ENCODE results near the gene POU2AF2.

POU2AF2 gene

GRCh38 chr11:111245425-111245824 is at the start of gene POU2AF2:
Gene POU2AF2, plus strand, starts transcription at chr11:111245725. Its CDS starts 129 bp downstream, at chr11:111245854.
- TF ChIP-seq USF1 (IDR thresholded peaks at IDR 0.05) (no peak), EP300 (IDR thresholded peaks at IDR 0.05; ENCODE audit: borderline replicate concordance) (no peak), EGR1 (IDR thresholded peaks at IDR 0.05) (no peak), YY1 (IDR thresholded peaks at IDR 0.05; ENCODE audit: low read depth) (no peak), RAD21 (IDR thresholded peaks at IDR 0.05; ENCODE audit: low read depth) (no peak), NFIC (IDR thresholded peaks at IDR 0.05) (no peak)

DNA sequence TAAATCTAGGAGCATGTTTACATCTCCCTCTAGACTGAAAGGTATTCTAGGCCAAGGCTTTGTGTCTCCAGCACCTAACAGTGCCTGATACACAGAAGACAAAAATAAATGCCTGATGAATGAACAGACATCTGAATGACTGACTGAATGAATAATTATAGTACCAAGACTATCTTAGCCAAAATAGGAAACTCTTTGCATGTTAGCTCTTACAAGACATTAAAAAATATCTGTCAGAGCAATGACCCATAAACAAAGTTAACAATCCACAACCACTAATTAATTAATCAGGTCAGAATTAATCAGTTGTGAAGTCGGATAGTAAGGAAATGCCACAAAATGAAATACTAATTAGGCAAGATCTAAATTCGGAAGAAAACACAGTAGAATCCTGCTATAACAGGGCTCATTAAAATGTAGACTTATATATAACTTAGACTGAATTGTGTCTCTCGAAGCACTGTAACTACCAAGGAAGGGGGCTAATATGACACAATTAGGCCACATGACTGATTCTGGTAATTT is 45.5 kb upstream of the POU2AF2 start:
- TF ChIP-seq TAF1 (IDR thresholded peaks at IDR 0.05; ENCODE audit: low read depth) = no peak
- no peak for TF ChIP-seq FOXM1 (IDR thresholded peaks at IDR 0.05; ENCODE audit: borderline replicate concordance, low read depth)
- no peak for TF ChIP-seq REST (IDR thresholded peaks at IDR 0.05; ENCODE audit: low read depth)
- TF ChIP-seq CREB1 (IDR thresholded peaks at IDR 0.05; ENCODE audit: low read depth) = no peak
- TF ChIP-seq USF1 (IDR thresholded peaks at IDR 0.05) = no peak

GRCh38 chr11:111204211-111204610 is 41.3 kb upstream of the POU2AF2 start:
- TF ChIP-seq MAX (IDR thresholded peaks at IDR 0.05) = no peak
- no peak for TF ChIP-seq RAD21 (IDR thresholded peaks at IDR 0.05; ENCODE audit: low read depth)
- TF ChIP-seq TEAD4 (IDR thresholded peaks at IDR 0.05) = no peak
- no peak for TF ChIP-seq USF1 (IDR thresholded peaks at IDR 0.05)
- TF ChIP-seq EP300 (IDR thresholded peaks at IDR 0.05; ENCODE audit: borderline replicate concordance) = no peak
- TF ChIP-seq TCF12 (IDR thresholded peaks at IDR 0.05; ENCODE audit: low read depth) = no peak
- TF ChIP-seq CEBPB (IDR thresholded peaks at IDR 0.05) = no peak
- TF ChIP-seq FOXM1 (IDR thresholded peaks at IDR 0.05; ENCODE audit: borderline replicate concordance, low read depth) = no peak
- TF ChIP-seq REST (IDR thresholded peaks at IDR 0.05; ENCODE audit: low read depth) = no peak
- TF ChIP-seq EGR1 (IDR thresholded peaks at IDR 0.05) = no peak
- TF ChIP-seq ZBTB7A (IDR thresholded peaks at IDR 0.05; ENCODE audit: low read depth) = no peak
- TF ChIP-seq YY1 (IDR thresholded peaks at IDR 0.05; ENCODE audit: low read depth) = no peak
- TF ChIP-seq CREB1 (IDR thresholded peaks at IDR 0.05; ENCODE audit: low read depth) = no peak
- TF ChIP-seq TAF1 (IDR thresholded peaks at IDR 0.05; ENCODE audit: low read depth) = no peak
- no peak for TF ChIP-seq NFIC (IDR thresholded peaks at IDR 0.05)

DNA sequence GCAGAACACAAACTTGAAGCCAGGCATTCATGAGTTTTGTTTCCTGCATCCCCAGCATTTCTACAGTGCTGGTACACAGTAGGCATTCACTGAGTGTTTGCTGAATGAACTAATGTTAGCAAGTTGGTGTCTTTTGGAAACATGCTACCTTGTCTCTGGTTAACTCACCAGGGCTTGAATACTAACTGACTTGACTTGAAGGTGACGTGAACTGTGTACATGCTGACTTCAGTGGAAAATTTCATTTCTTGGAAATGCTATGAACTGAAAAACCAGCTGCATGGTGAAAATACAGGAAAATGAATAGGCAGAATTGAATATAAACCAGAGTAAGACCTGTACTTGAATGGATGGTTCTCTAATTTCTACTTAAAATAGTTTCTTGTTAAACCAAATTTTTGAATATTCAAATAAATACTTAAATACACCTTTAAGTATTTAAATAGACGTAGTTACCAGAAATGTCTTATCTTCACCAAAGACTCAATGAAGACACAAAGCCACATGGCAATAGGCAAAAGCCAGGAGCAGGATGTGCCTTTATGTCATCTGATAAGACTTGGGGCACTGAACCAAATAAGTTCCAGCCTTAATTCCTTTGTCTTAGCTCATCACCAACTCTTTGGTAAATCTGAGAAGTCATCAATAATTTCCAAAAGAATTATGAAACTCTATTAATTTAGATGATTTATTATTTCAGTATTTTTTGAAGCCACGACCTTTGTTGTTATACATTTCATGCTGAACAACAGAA is 39.7 kb upstream of the POU2AF2 start:
- TF ChIP-seq TAF1 (IDR thresholded peaks at IDR 0.05; ENCODE audit: low read depth) (no peak), USF1 (IDR thresholded peaks at IDR 0.05) (no peak), CREB1 (IDR thresholded peaks at IDR 0.05; ENCODE audit: low read depth) (no peak), CEBPB (IDR thresholded peaks at IDR 0.05) (no peak), EGR1 (IDR thresholded peaks at IDR 0.05) (no peak), ZBTB7A (IDR thresholded peaks at IDR 0.05; ENCODE audit: low read depth) (no peak), FOXM1 (IDR thresholded peaks at IDR 0.05; ENCODE audit: borderline replicate concordance, low read depth) (no peak), MAX (IDR thresholded peaks at IDR 0.05) (no peak), TCF12 (IDR thresholded peaks at IDR 0.05; ENCODE audit: low read depth) (no peak), REST (IDR thresholded peaks at IDR 0.05; ENCODE audit: low read depth) (no peak), TEAD4 (IDR thresholded peaks at IDR 0.05) (no peak), YY1 (IDR thresholded peaks at IDR 0.05; ENCODE audit: low read depth) (no peak), RAD21 (IDR thresholded peaks at IDR 0.05; ENCODE audit: low read depth) (no peak)
